HEK293T (cell line): ENCODE results near the gene IGF1R.

Experiments
- ARNT ChIP-seq: fragments of 450-650 bp; IDR thresholded peaks from 2 replicates; pipeline ENCODE4 v1.6.1; 2017; ENCODE audit warnings: mild to moderate bottlenecking
- BHLHE40 ChIP-seq: fragments of 450-650 bp; IDR thresholded peaks from 2 replicates; pipeline ENCODE4 v1.6.1; 2016; ENCODE audit warnings: mild to moderate bottlenecking, moderate library complexity, borderline replicate concordance
- CTBP1 ChIP-seq: fragments of 450-650 bp; IDR thresholded peaks from 2 replicates; pipeline ENCODE4 v1.6.1; 2016; ENCODE audit warnings: borderline replicate concordance
- ELF4 ChIP-seq: fragments of 450-650 bp; IDR thresholded peaks from 2 replicates; pipeline ENCODE4 v1.6.1; 2017; ENCODE audit warnings: antibody characterized with exemption
- FOXA1 ChIP-seq: fragments of 450-650 bp; IDR thresholded peaks from 2 replicates; pipeline ENCODE4 v1.6.1; 2016; ENCODE audit warnings: mild to moderate bottlenecking
- FOXK2 ChIP-seq: fragments of 450-650 bp; IDR thresholded peaks from 2 replicates; pipeline ENCODE4 v1.6.1; 2016; ENCODE audit warnings: mild to moderate bottlenecking
- HDGF ChIP-seq: fragments of 450-650 bp; IDR thresholded peaks from 2 replicates; pipeline ENCODE4 v1.6.1; 2017; ENCODE audit warnings: antibody characterized with exemption, borderline replicate concordance
- LEF1 ChIP-seq: fragments of 450-650 bp; IDR thresholded peaks from 2 replicates; pipeline ENCODE4 v1.6.1; 2017; ENCODE audit warnings: mild to moderate bottlenecking, borderline replicate concordance
- NFRKB ChIP-seq: fragments of 450-650 bp; IDR thresholded peaks from 2 replicates; pipeline ENCODE4 v1.6.1; 2016; ENCODE audit warnings: mild to moderate bottlenecking, moderate library complexity
- SP1 ChIP-seq: fragments of 450-650 bp; IDR thresholded peaks from 2 replicates; pipeline ENCODE4 v1.6.1; 2017
- SUZ12 ChIP-seq: fragments of 450-650 bp; IDR thresholded peaks from 2 replicates; pipeline ENCODE4 v1.6.1; 2016; ENCODE audit warnings: mild to moderate bottlenecking
- TARDBP ChIP-seq: fragments of 450-650 bp; IDR thresholded peaks from 2 replicates; pipeline ENCODE4 v1.6.1; 2016
- TF ChIP-seq, protein P1 (sequence below): fragments of 450-650 bp; IDR thresholded peaks from 2 replicates; pipeline ENCODE4 v1.6.1; 2016

DNA sequence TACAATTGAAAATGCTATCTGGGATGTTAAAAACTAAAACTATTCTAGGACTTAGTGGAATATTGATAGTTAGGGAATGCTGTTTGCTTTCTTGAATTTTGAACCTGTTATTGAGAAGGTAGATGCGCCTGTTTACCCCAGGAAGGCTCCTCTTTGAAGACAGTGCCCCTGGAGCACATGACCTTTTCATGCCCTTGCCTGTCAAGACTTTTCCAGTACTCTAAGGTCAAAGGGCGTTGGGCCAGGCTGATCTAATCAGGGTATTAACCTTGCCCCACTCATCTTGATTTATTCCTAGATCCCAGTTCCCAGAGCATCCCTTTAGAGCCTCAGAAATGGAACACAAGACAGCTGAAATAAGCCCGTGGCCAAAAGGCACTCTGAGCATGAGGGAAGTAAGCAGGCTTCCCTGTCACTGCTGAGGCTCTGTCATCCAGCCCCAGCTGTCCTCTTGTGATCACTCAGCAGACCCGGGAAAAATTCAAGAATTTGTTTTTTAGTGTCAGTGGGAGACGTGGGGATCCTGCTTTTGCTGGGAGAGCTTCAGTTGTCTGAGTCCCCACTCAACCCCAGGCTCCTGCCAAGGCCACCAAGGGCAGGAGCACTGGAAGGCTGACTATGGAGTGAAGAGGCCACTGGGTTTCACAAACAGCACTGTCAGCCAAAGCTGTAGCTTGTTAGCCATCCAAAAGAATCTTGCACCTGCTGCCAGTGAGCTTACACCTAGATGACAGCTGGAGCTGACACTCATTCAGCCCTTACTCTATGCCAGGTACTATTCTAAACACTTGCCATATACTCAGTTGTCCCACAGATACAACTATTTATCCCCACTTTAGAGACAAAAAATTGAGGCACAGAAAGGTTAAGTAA lies 190.3 kb downstream of the IGF1R start:
- TF ChIP-seq NFRKB: no peak
- TF ChIP-seq, protein P1, sequence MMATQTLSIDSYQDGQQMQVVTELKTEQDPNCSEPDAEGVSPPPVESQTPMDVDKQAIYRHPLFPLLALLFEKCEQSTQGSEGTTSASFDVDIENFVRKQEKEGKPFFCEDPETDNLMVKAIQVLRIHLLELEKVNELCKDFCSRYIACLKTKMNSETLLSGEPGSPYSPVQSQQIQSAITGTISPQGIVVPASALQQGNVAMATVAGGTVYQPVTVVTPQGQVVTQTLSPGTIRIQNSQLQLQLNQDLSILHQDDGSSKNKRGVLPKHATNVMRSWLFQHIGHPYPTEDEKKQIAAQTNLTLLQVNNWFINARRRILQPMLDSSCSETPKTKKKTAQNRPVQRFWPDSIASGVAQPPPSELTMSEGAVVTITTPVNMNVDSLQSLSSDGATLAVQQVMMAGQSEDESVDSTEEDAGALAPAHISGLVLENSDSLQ: no peak
- no peak for TF ChIP-seq BHLHE40
- TF ChIP-seq SP1: no peak
- no peak for TF ChIP-seq ARNT
- TF ChIP-seq SUZ12: no peak
- TF ChIP-seq TARDBP: no peak
- TF ChIP-seq HDGF: no peak
- no peak for TF ChIP-seq FOXA1
- no peak for TF ChIP-seq ELF4
- TF ChIP-seq CTBP1: no peak
- no peak for TF ChIP-seq LEF1
- TF ChIP-seq FOXK2: no peak
